Measurements from ENCODE around the gene ZNF2.

ZNF2 gene

DNA sequence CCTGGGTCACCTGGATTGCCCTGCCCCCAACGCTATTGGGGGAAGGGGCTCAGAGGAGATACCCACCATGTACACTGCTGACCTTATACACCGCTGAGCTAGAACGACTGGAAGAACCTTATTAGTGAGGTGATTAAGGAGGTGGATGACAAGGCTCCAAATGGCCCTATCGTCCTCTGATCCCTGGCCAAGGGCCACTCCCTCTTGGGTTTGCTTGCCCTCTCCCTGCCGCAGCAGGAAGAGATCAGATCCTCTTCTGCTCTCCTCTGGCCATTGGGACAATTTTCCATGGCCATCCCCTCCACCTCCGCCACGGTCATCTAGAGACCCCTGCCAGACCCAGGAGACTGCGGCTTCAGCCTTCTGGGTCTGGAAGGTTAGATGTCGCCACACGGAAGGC is 7.2 kb upstream of the ZNF2 start:
- no peak for DNase-seq (ENCODE audit: low read depth, low spot score)
- TF ChIP-seq ZNF274 (IDR thresholded peaks at IDR 0.05; ENCODE audit: low read depth, low read length) (no peak), SUZ12 (IDR thresholded peaks at IDR 0.05; ENCODE audit: extremely low read depth, insufficient read depth, insufficient read length) (no peak), YY1 (IDR thresholded peaks at IDR 0.05; ENCODE audit: insufficient read depth, insufficient read length) (no peak)
- Histone ChIP-seq H3K36me3 (ENCODE audit: insufficient read depth, insufficient read length, low read length) (peaks cover 51% of the 10 kb centered on the region), H3K9ac (ENCODE audit: insufficient read length, low read depth) (peak overlapping the region; percentile 97), H3K4me1 (ENCODE audit: insufficient read depth, insufficient read length) (peaks cover 9% of the 10 kb centered on the region), H3K27me3 (ENCODE audit: insufficient read depth, insufficient read length) (peaks cover 7% of the 10 kb centered on the region), H3K4me3 (ENCODE audit: insufficient read length, low read depth) (peak overlapping the region; percentile 89), H3K9me3 (ENCODE audit: insufficient read depth, low read length) (peaks cover 45% of the 10 kb centered on the region)

DNA sequence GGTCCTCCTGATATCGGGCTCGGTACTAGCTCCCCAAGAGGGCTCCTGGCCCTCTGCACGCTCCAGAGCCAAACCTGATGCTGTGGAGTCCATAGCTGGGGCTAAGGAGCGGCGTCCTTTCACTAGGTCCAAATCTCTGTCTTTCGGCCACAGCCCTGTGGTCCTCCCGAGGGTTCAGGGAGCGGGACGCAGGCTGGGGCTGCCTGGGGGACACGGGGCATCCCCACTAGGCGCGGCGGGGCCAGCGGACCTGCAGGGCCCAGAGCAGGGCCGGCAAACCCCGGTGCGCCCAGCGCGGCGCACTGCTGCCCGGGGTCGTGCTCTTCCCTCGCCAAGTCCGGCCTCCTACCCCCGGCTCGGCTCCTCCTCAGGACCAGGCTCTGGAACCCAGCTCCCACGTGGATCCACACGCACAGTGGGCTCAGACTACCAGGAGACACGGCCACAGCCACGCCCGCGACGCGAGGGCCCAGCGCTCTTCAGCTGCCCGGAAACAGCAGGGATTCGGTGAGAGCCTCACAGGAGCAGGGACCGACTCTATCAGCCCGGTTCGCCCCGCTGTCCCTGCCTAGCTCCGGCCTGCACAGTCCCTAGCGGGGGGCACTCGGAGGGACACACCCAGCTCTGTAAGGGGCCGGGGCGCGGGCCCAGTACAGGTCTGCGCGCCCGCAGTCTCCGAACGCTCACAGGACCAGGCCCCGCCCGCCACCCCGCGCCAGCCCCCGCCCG is 6.6 kb upstream of the ZNF2 start:
- no peak for TF ChIP-seq ZNF274 (IDR thresholded peaks at IDR 0.05; ENCODE audit: low read depth, low read length)
- no peak for TF ChIP-seq YY1 (IDR thresholded peaks at IDR 0.05; ENCODE audit: insufficient read depth, insufficient read length)
- no peak for TF ChIP-seq SUZ12 (IDR thresholded peaks at IDR 0.05; ENCODE audit: extremely low read depth, insufficient read depth, insufficient read length)
- Histone ChIP-seq H3K27me3 (ENCODE audit: insufficient read depth, insufficient read length) (peaks cover 7% of the 10 kb centered on the region), H3K36me3 (ENCODE audit: insufficient read depth, insufficient read length, low read length) (peaks cover 48% of the 10 kb centered on the region), H3K9me3 (ENCODE audit: insufficient read depth, low read length) (peaks cover 39% of the 10 kb centered on the region), H3K9ac (ENCODE audit: insufficient read length, low read depth) (peak overlapping the region; percentile 97), H3K4me3 (ENCODE audit: insufficient read length, low read depth) (peak overlapping the region; percentile 89), H3K4me1 (ENCODE audit: insufficient read depth, insufficient read length) (peaks cover 9% of the 10 kb centered on the region)
- no peak for DNase-seq (ENCODE audit: low read depth, low spot score)

DNA sequence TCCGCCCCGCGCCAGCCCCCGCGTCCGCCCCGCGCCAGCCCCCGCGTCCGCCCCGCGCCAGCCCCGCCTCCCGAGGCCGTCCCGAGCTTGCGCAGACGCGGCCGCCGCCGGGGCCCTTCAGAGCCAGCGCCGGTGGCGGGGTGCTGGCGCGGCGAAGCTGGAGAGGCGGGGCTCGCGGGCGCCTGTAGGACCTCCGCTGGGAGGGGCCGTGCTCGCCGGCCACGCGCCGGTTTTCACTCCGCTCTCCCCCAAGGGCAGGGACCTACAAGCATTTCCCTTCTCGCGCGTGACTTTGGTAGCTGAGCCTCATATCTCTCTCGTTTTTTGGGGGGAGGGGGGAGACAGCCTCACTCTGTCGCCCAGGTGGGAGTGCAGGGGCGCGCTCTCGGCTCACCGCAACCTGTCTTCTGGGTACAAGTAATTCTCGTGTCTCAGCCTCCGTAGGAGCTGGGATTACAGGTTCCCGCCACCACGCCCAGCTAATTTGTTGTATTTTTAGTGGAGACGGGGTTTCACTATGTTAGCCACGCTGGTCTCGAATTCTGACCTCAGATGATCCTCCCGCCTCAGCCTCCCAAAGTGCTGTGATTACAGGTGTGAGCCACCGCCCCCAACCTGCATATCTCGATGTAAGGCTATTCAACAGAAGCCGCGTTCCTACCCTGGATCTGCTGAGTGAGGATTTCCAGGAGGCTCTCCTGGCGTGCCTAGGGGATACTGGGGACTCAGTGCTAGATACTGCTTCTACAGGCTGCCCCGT is 5.7 kb upstream of the ZNF2 start, which contains the start of gene ZNF514:
ZNF514 (minus strand) TSS at position 159 of the 760 bp plus-strand sequence. CDS start 6,595 bp downstream, outside the sequence.
- peak within 1 kb of the TSS; percentile 89 for H3K4me3 ChIP-seq (ENCODE audit: insufficient read length, low read depth)
- H3K4me1 ChIP-seq (ENCODE audit: insufficient read depth, insufficient read length): peaks cover 9% of the 10 kb centered on the region
- TF ChIP-seq YY1 (IDR thresholded peaks at IDR 0.05; ENCODE audit: insufficient read depth, insufficient read length): no peak
- TF ChIP-seq SUZ12 (IDR thresholded peaks at IDR 0.05; ENCODE audit: extremely low read depth, insufficient read depth, insufficient read length): no peak
- peaks cover 7% of the 10 kb centered on the region for H3K27me3 ChIP-seq (ENCODE audit: insufficient read depth, insufficient read length)
- H3K9ac ChIP-seq (ENCODE audit: insufficient read length, low read depth): peak within 1 kb of the TSS; percentile 97
- peaks cover 30% of the 10 kb centered on the region for H3K9me3 ChIP-seq (ENCODE audit: insufficient read depth, low read length)
- no peak for DNase-seq (ENCODE audit: low read depth, low spot score)
- peaks cover 40% of the 10 kb centered on the region for H3K36me3 ChIP-seq (ENCODE audit: insufficient read depth, insufficient read length, low read length)

DNA sequence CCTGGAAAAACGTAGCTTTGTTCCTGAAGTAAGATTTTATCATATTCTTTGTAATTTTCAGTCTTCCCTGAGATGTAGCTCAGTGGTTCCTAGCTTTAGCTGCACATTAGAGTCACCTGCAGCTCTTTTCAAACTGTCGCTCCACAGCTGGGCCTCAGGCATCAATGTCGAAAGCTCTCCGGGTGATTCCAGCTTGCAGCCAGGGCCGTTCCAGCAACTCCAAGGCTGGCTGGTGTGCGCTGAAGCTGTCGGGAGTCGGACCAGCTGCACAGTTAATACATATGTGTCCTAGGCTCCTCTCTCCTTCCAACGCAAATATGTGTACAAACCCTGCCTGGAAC is 609 bp upstream of the ZNF2 start:
- TF ChIP-seq YY1 (IDR thresholded peaks at IDR 0.05; ENCODE audit: insufficient read depth, insufficient read length) (no peak), SUZ12 (IDR thresholded peaks at IDR 0.05; ENCODE audit: extremely low read depth, insufficient read depth, insufficient read length) (no peak), ZNF274 (IDR thresholded peaks at IDR 0.05; ENCODE audit: low read depth, low read length) (no peak)
- DNase-seq (ENCODE audit: low read depth, low spot score): no peak

DNA sequence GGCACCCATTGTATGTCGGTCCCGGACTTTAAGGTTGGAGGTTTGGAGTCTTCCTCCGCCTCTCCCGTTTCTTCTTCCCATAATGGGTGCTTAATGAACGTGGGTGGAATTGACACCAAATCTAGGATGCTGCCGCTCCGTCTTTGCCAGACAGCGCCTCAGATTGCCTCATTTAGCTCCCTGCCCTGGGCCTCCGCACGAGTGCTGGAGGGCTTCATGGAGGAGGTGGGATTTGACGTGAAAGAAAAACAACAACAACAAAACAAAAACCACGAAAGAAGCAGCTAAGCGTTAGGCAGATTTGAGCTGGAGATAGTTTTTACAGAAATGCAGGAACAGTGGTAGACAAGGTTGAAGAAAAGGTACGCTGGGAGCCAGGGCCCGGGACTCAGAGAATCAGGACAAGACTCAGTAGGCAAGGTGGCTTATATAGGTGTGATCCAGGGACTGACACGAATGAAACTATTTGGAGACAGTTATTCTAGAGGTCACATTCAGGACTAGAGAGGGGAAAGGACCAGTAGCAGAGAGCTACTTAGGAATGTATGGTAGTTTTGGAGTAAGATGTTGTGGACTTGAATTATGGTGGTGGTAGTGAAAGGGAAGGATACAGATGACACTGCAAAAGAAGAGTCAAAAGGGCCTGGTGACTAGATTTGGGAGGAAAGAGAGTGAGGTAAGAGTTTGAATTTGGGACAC is 605 bp downstream of the ZNF2 start:
- H3K36me3 ChIP-seq (ENCODE audit: insufficient read depth, insufficient read length, low read length): peaks cover 14% of the 10 kb centered on the region
- no peak for TF ChIP-seq ZNF274 (IDR thresholded peaks at IDR 0.05; ENCODE audit: low read depth, low read length)
- TF ChIP-seq YY1 (IDR thresholded peaks at IDR 0.05; ENCODE audit: insufficient read depth, insufficient read length): no peak
- no peak for TF ChIP-seq SUZ12 (IDR thresholded peaks at IDR 0.05; ENCODE audit: extremely low read depth, insufficient read depth, insufficient read length)
- no peaks in the 10 kb centered on the region for H3K27me3 ChIP-seq (ENCODE audit: insufficient read depth, insufficient read length)
- no peaks in the 10 kb centered on the region for H3K9me3 ChIP-seq (ENCODE audit: insufficient read depth, low read length)
- DNase-seq (ENCODE audit: low read depth, low spot score): no peak
- peak overlapping the region; percentile 99 for H3K9ac ChIP-seq (ENCODE audit: insufficient read length, low read depth)
- H3K4me1 ChIP-seq (ENCODE audit: insufficient read depth, insufficient read length): no peaks in the 10 kb centered on the region
- peak overlapping the region; percentile 99 for H3K4me3 ChIP-seq (ENCODE audit: insufficient read length, low read depth)

More for the DNA sequence above, 609 bp upstream of the ZNF2 start:
- peak overlapping the region; percentile 99 for H3K9ac ChIP-seq (ENCODE audit: insufficient read length, low read depth)
- peaks cover 14% of the 10 kb centered on the region for H3K36me3 ChIP-seq (ENCODE audit: insufficient read depth, insufficient read length, low read length)
- no peaks in the 10 kb centered on the region for H3K27me3 ChIP-seq (ENCODE audit: insufficient read depth, insufficient read length)
- H3K4me1 ChIP-seq (ENCODE audit: insufficient read depth, insufficient read length): peaks cover 3% of the 10 kb centered on the region
- H3K9me3 ChIP-seq (ENCODE audit: insufficient read depth, low read length): no peaks in the 10 kb centered on the region
- H3K4me3 ChIP-seq (ENCODE audit: insufficient read length, low read depth): peak overlapping the region; percentile 99

DNA sequence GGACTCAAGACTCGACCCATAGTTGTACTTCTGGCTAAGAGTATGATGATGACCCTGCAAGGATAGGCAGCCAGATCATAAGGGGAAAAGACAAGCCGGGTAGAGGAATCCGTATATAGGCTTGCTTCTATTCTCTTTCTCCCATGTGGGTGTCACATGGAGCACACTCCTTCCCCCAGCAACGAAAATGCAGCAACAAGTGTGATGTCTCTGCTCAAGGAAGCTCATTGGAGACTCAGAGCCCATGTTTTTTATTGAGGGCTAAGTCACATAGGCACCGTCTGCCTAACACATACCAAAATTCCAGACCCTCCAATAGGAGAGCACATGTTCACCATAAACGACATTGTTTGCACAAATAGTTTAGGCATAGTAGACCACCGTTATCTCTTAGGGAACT is 6.3 kb downstream of the ZNF2 start:
- Histone ChIP-seq H3K4me1 (ENCODE audit: insufficient read depth, insufficient read length) (no peaks in the 10 kb centered on the region), H3K27me3 (ENCODE audit: insufficient read depth, insufficient read length) (no peaks in the 10 kb centered on the region), H3K4me3 (ENCODE audit: insufficient read length, low read depth) (no peak overlapping the region), H3K9me3 (ENCODE audit: insufficient read depth, low read length) (no peaks in the 10 kb centered on the region), H3K9ac (ENCODE audit: insufficient read length, low read depth) (no peak overlapping the region), H3K36me3 (ENCODE audit: insufficient read depth, insufficient read length, low read length) (peaks cover 2% of the 10 kb centered on the region)
- DNase-seq (ENCODE audit: low read depth, low spot score): no peak
- TF ChIP-seq SUZ12 (IDR thresholded peaks at IDR 0.05; ENCODE audit: extremely low read depth, insufficient read depth, insufficient read length) (no peak), ZNF274 (IDR thresholded peaks at IDR 0.05; ENCODE audit: low read depth, low read length) (no peak), YY1 (IDR thresholded peaks at IDR 0.05; ENCODE audit: insufficient read depth, insufficient read length) (no peak)

Data from NT2/D1 (cell line).